Tibial nerve (tissue), 4 donors: ENCODE results near the gene SOCS1. TPM values are rescaled to one million over a fixed set of nuclear protein-coding genes. Genes with fewer than 3 reads are reported as not detected.

ENCODE experiments used
- DNase-seq, 2 donors: peaks; one replicate each; pipeline ENCODE4 v3.0.0-alpha.2; 2019; ENCODE audit warnings: low spot score in 2 of 2
- H3K27ac ChIP-seq, 4 donors: fragments of 200-600 bp; sonication (generic) in 3 of 4; one replicate each; pipeline ENCODE4 v1.5.1; 2017 to 2019; ENCODE audit warnings: mild to moderate bottlenecking in 1 of 4
- H3K27me3 ChIP-seq, 2 donors: fragments of 200-600 bp; sonication (generic) in 1 of 2; one replicate each; pipeline versions ENCODE4 v1.5.1 to v1.6.0; 2017 to 2019
- H3K36me3 ChIP-seq, 3 donors: fragments of 200-600 bp; sonication (generic); one replicate each; pipeline ENCODE4 v1.5.1; 2018 to 2019
- H3K4me1 ChIP-seq, 4 donors: fragments of 200-600 bp; sonication (generic) in 3 of 4; one replicate each; pipeline ENCODE4 v1.5.1; 2017 to 2019
- H3K4me3 ChIP-seq, 4 donors: fragments of 200-600 bp; sonication (generic) in 3 of 4; one replicate each; pipeline ENCODE4 v1.5.1; 2017 to 2019; ENCODE audit warnings: mild to moderate bottlenecking in 1 of 4, moderate library complexity in 1 of 4
- H3K9me3 ChIP-seq, 4 donors: fragments of 200-600 bp; sonication (generic) in 3 of 4; one replicate each; pipeline ENCODE4 v1.5.1; 2017 to 2019
- CTCF ChIP-seq, 5 experiments: fragments of 200-600 bp in 3 of 5; fragments of 450-650 bp in 2 of 5; sonication (generic) in 3 of 5; IDR thresholded peaks; one replicate each; pipeline ENCODE4 v1.5.1; 2016 to 2019; ENCODE audit warnings: antibody characterized with exemption in 5 of 5, mild to moderate bottlenecking in 3 of 5, moderate library complexity in 2 of 5
- EP300 ChIP-seq, 2 donors: sonication (generic); formaldehyde crosslinking; IDR thresholded peaks; one replicate each; pipeline ENCODE4 v1.6.1; 2017; ENCODE audit warnings: antibody characterized with exemption in 2 of 2, mild to moderate bottlenecking in 1 of 2
- POLR2A ChIP-seq, 2 donors: fragments of 450-650 bp; IDR thresholded peaks; one replicate each; pipeline ENCODE4 v1.6.1; 2017; ENCODE audit warnings: antibody characterized with exemption in 2 of 2, mild to moderate bottlenecking in 2 of 2, moderate library complexity in 2 of 2
- WGBS, 2 donors: methylation state at CpG; one replicate each; pipeline ENCODE4 v1.1.5; 2018; 5-methylcytosine and 5-hydroxymethylcytosine counted together
- total RNA-seq, 4 donors: library from RNA; depleted of rRNA; stranded (reverse); fragments of >200 nt; gene quantifications; one replicate each; pipeline ENCODE4 v1.1.0, GENCODE V29; 2016

The SOCS1 gene
- total RNA-seq, 4 donors from 2014 or later, result 7.4 to 29.6 (median 14.7) TPM

GRCh38 chr16:11280616-11281522, 24.9 kb upstream of the SOCS1 start, which contains the start of gene PRM1:
Gene PRM1, minus strand, starts transcription at chr16:11281330. Its CDS starts 92 bp downstream, at chr16:11281238.
- Histone ChIP-seq H3K27me3 (no peaks in the 10 kb centered on the region), H3K9me3 (no peaks in the 10 kb centered on the region), H3K36me3 (no peaks in the 10 kb centered on the region), H3K4me1 (no peaks in the 10 kb centered on the region), H3K27ac (no peak within 1 kb of the TSS), H3K4me3 (no peak within 1 kb of the TSS)
- TF ChIP-seq EP300 (IDR thresholded peaks at IDR 0.05), result no peak
- TF ChIP-seq POLR2A (IDR thresholded peaks at IDR 0.05), result no peak
- TF ChIP-seq CTCF (IDR thresholded peaks at IDR 0.05), result no peak
- whole genome bisulfite sequencing, 2 donors, result 80 to 83% methylated on average over 25 of the region's 25 CpGs
- no peak for DNase-seq

DNA sequence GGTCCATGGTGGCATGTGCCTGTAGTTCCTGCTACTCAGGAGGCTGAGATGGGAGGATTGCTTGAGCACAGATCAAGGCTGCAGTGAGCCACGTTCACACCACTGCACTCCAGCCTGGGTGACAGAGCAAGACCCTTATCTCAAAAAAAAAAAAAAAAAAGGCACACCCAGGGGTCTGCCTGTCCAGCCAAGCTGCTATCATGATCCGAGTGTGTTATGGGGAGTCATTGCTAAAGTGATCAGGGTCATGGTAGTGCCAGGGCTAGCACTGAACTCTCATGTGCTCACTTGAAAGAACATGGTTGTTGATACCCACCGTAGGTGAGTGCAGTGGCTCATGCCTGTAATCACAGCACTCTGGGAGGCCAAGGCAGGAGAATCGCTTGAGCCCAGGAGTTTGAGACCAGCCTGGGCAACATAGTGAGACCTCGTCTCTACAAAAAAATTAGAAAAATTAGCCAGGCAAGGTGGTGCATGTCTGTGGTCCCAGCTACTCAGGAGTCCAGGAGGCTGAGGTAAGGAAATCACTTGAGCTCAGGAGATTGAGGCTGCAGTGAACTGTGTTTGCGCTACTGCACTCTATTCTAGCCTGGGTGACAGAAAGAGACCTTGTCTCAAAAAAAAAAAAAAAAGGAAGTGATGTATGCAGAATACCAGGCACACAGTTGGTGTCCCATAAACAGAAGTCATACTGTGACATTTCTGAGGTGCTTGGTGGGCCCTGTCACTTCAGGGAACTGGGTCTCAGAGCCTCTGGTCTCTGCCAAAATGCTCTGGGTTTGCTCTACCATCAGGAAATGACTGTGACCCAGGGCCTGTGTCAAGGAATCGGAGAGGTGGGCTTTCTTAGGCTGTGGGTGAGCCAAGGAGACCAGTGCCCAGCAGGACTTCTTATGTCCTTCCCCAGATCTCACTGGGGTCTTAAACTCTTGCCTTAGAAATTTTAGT, 23.0 kb upstream of the SOCS1 start:
- Histone ChIP-seq H3K27ac (no peak overlapping the region), H3K4me1 (no peaks in the 10 kb centered on the region), H3K36me3 (no peaks in the 10 kb centered on the region), H3K4me3 (no peak overlapping the region), H3K9me3 (no peaks in the 10 kb centered on the region), H3K27me3 (no peaks in the 10 kb centered on the region)
- DNase-seq, result no peak
- 80 to 90% methylated on average over 7 of the region's 7 CpGs for WGBS, 2 donors
- TF ChIP-seq POLR2A (IDR thresholded peaks at IDR 0.05), result no peak
- TF ChIP-seq EP300 (IDR thresholded peaks at IDR 0.05), result no peak
- no peak for TF ChIP-seq CTCF (IDR thresholded peaks at IDR 0.05)

DNA sequence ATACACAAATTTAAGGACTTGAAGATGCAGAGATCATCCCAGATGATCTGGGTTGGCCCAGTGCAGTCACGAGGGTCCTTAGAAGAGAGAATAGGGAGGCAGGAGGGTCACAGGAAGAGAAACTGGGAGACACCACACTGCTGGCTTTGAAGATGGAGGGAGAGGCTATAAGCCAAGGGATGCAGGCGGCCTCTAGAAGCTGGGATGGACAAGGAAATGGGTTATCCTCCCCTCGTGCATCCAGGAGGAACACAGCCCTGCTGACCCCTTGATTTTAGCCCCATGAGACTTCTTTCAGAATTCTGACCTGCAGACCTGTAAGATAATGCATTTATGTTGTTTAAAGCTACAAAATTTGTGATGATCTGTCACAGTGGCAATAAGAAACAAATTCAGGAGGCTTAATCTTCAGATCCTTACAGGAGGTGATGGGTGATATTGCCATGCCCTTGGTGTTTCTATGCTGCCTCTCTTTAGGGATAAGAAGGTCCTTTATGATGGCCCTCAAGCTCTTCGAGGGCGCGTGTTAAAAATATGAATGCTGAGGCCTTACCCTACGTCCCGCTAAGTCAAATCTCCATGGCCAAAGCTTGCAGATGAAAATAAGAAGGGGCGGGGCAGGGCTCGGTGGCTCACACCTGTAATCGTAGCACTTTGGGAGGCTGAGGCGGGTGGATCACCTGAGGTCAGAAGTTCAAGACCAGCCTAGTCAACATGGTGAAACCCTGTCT, 21.8 kb upstream of the SOCS1 start:
- H3K27ac ChIP-seq, result no peak overlapping the region
- H3K27me3 ChIP-seq, result no peaks in the 10 kb centered on the region
- 86% methylated on average over 12 of the region's 12 CpGs for WGBS, 2 donors
- H3K9me3 ChIP-seq, result no peaks in the 10 kb centered on the region
- no peak overlapping the region for H3K4me3 ChIP-seq
- H3K4me1 ChIP-seq, result no peaks in the 10 kb centered on the region
- no peak for DNase-seq
- H3K36me3 ChIP-seq, result no peaks in the 10 kb centered on the region
- TF ChIP-seq POLR2A (IDR thresholded peaks at IDR 0.05) (no peak), EP300 (IDR thresholded peaks at IDR 0.05) (no peak), CTCF (IDR thresholded peaks at IDR 0.05) (no peak)

GRCh38 chr16:11276896-11277593, 21.0 kb upstream of the SOCS1 start:
- H3K9me3 ChIP-seq, result no peaks in the 10 kb centered on the region
- no peaks in the 10 kb centered on the region for H3K27me3 ChIP-seq
- H3K4me3 ChIP-seq, result no peak overlapping the region
- H3K27ac ChIP-seq, result no peak overlapping the region
- TF ChIP-seq CTCF (IDR thresholded peaks at IDR 0.05) (no peak), POLR2A (IDR thresholded peaks at IDR 0.05) (no peak), EP300 (IDR thresholded peaks at IDR 0.05) (no peak)
- 86 to 89% methylated on average over 11 of the region's 11 CpGs for WGBS, 2 donors
- H3K36me3 ChIP-seq, result no peaks in the 10 kb centered on the region
- DNase-seq, result no peak
- no peaks in the 10 kb centered on the region for H3K4me1 ChIP-seq
